H1 (cell line): ENCODE results near the gene GATAD2B. TPM values are rescaled to one million over a fixed set of nuclear protein-coding genes. Genes with fewer than 3 reads are reported as not detected.

ENCODE experiments used
- CTCF ChIA-PET: fragments of 300-600 bp; sonication (Branson Sonifier 250); formaldehyde crosslinking; loops from one replicate; lab custom pipeline; 2021; ENCODE audit not compliant: partially characterized antibody; lab: Charles Lee
- POLR2A ChIA-PET: fragments of 300-600 bp; sonication (Branson Sonifier 250); formaldehyde crosslinking; loops from one replicate; lab custom pipeline; 2021; ENCODE audit warnings: inconsistent platforms; ENCODE audit not compliant: partially characterized antibody; lab: Charles Lee
- DNase-seq, 2 experiments: peaks; one replicate each; pipeline versions ENCODE4 v3.0.0 to v3.0.0-alpha.2; 2010 to 2022; ENCODE audit warnings: low spot score in 2 of 2, low read depth in 1 of 2, mixed read lengths in 1 of 2
- FAIRE-seq: peaks from 2 replicates; lab custom pipeline; 2011; peaks lifted over from hg19 to GRCh38; lab: Jason Lieb, UNC
- H2AFZ ChIP-seq: 2 replicates; pipeline ENCODE4 v1.8.1; 2012; ENCODE audit warnings: low read length, inconsistent platforms
- H2AK5ac ChIP-seq: 2 replicates; pipeline ENCODE4 v1.6.1; 2013; ENCODE audit warnings: low read depth, low read length
- H2BK120ac ChIP-seq: replicated peaks from 2 replicates; pipeline ENCODE3; 2013; ENCODE audit warnings: low read depth, low read length, inconsistent platforms
- H2BK12ac ChIP-seq: 2 replicates; pipeline ENCODE4 v1.6.1; 2013; ENCODE audit warnings: low read depth, low read length
- H2BK15ac ChIP-seq: 2 replicates; pipeline ENCODE4 v1.6.1; 2013; ENCODE audit warnings: low read length
- H2BK20ac ChIP-seq: 2 replicates; pipeline ENCODE4 v1.6.1; 2013; ENCODE audit warnings: low read length
- H2BK5ac ChIP-seq: 2 replicates; pipeline ENCODE4 v1.6.1; 2013; ENCODE audit warnings: low read depth, low read length
- H3K14ac ChIP-seq: 2 replicates; pipeline ENCODE4 v1.6.1; 2013; ENCODE audit warnings: inconsistent platforms; ENCODE audit not compliant: insufficient read length
- H3K18ac ChIP-seq: 2 replicates; pipeline ENCODE4 v1.6.1; 2013; ENCODE audit warnings: low read length; ENCODE audit errors: extremely low read depth
- H3K23ac ChIP-seq: 2 replicates; pipeline ENCODE4 v1.6.1; 2013; ENCODE audit warnings: inconsistent platforms; ENCODE audit not compliant: insufficient read length
- H3K23me2 ChIP-seq: 2 replicates; pipeline ENCODE4 v1.6.1; 2013; ENCODE audit warnings: low read depth, low read length
- H3K27ac ChIP-seq: 2 replicates; pipeline ENCODE4 v1.6.1; 2011; ENCODE audit warnings: low read depth, low read length, inconsistent platforms
- H3K27me3 ChIP-seq, 4 experiments: replicated peaks in 1 of 4; 1 replicate in 1 of 4; 2 replicates in 3 of 4; pipeline versions ENCODE4 v1.6.1 to v1.8.1; 2011 to 2013; ENCODE audit warnings: low read length in 3 of 4, mild to moderate bottlenecking in 3 of 4, inconsistent platforms in 2 of 4, mixed read lengths in 2 of 4, moderate library complexity in 1 of 4; ENCODE audit not compliant: control insufficient read depth in 3 of 4, insufficient read depth in 3 of 4; ENCODE audit errors: extremely low read depth in 1 of 4
- H3K36me3 ChIP-seq, 4 experiments: 2 replicates each; pipeline versions ENCODE4 v1.6.1 to v1.8.1; 2011 to 2013; ENCODE audit warnings: mild to moderate bottlenecking in 4 of 4, low read length in 3 of 4, moderate library complexity in 2 of 4, control low read depth in 1 of 4, inconsistent platforms in 1 of 4; ENCODE audit not compliant: insufficient read depth in 4 of 4, control insufficient read depth in 2 of 4
- H3K4ac ChIP-seq: replicated peaks from 2 replicates; pipeline ENCODE3; 2013; ENCODE audit warnings: low read length, low read depth, mixed read lengths, inconsistent platforms; ENCODE audit not compliant: insufficient read length
- H3K4me1 ChIP-seq, 4 experiments: replicated peaks in 1 of 4; 1 replicate in 1 of 4; 2 replicates in 3 of 4; pipeline versions ENCODE4 v1.6.1 to v1.8.1; 2011 to 2013; ENCODE audit warnings: low read length in 3 of 4, inconsistent platforms in 2 of 4, mixed read lengths in 1 of 4; ENCODE audit not compliant: insufficient read depth in 4 of 4, control insufficient read depth in 3 of 4
- H3K4me2 ChIP-seq, 2 experiments: 2 replicates each; pipeline versions ENCODE4 v1.6.1 to v1.8.1; 2011 to 2013; ENCODE audit warnings: low read depth in 2 of 2, low read length in 2 of 2, control low read depth in 1 of 2, inconsistent platforms in 1 of 2, mild to moderate bottlenecking in 1 of 2; ENCODE audit not compliant: insufficient read depth in 1 of 2
- H3K4me3 ChIP-seq, 4 experiments: fragments of 200-600, 300-600 bp in 1 of 4; sonication (generic), shearing (Covaris generic), sonication (Bioruptor Twin) in 1 of 4; 2 replicates each; pipeline versions ENCODE4 v1.5.1 to v1.8.1; 2011 to 2016; ENCODE audit warnings: low read length in 4 of 4, low read depth in 3 of 4, control low read depth in 2 of 4, inconsistent platforms in 2 of 4, mild to moderate bottlenecking in 2 of 4, mixed read lengths in 1 of 4, moderate library complexity in 1 of 4; ENCODE audit not compliant: insufficient read depth in 2 of 4; ENCODE audit errors: extremely low read depth in 1 of 4
- H3K56ac ChIP-seq: replicated peaks from 2 replicates; pipeline ENCODE3; 2013; ENCODE audit warnings: low read depth, mild to moderate bottlenecking, mixed read lengths, low read length, inconsistent platforms; ENCODE audit not compliant: insufficient read length
- H3K79me1 ChIP-seq: 2 replicates; pipeline ENCODE4 v1.6.1; 2013; ENCODE audit warnings: low read depth, low read length, control low read depth
- H3K79me2 ChIP-seq, 2 experiments: 2 replicates each; pipeline versions ENCODE4 v1.6.1 to v1.8.1; 2012 to 2013; ENCODE audit warnings: low read length in 2 of 2, mild to moderate bottlenecking in 2 of 2, inconsistent platforms in 1 of 2; ENCODE audit not compliant: insufficient read depth in 2 of 2, control insufficient read depth in 1 of 2
- H3K9ac ChIP-seq, 4 experiments: replicated peaks in 1 of 4; 1 replicate in 1 of 4; 2 replicates in 3 of 4; pipeline versions ENCODE4 v1.6.1 to v1.8.1; 2011 to 2013; ENCODE audit warnings: low read depth in 3 of 4, low read length in 3 of 4, control low read depth in 2 of 4, mild to moderate bottlenecking in 2 of 4, moderate library complexity in 2 of 4, inconsistent platforms in 1 of 4; ENCODE audit errors: extremely low read depth in 1 of 4
- H3K9me3 ChIP-seq, 2 experiments: 2 replicates each; pipeline versions ENCODE4 v1.6.1 to v1.8.1; 2012 to 2013; ENCODE audit warnings: mild to moderate bottlenecking in 2 of 2, moderate library complexity in 2 of 2, control low read depth in 1 of 2, inconsistent platforms in 1 of 2, low read depth in 1 of 2, low read length in 1 of 2, mixed read lengths in 1 of 2; ENCODE audit not compliant: insufficient read depth in 2 of 2
- H4K20me1 ChIP-seq, 2 experiments: replicated peaks in 1 of 2; 2 replicates each; pipeline versions ENCODE3 to v1.8.1; 2011 to 2013; ENCODE audit warnings: inconsistent platforms in 2 of 2, low read length in 2 of 2, mild to moderate bottlenecking in 1 of 2; ENCODE audit not compliant: insufficient read depth in 2 of 2, control insufficient read depth in 1 of 2
- H4K5ac ChIP-seq: 2 replicates; pipeline ENCODE4 v1.6.1; 2013; ENCODE audit warnings: low read length, low read depth, mixed read lengths, inconsistent platforms; ENCODE audit not compliant: insufficient read length
- H4K8ac ChIP-seq: 2 replicates; pipeline ENCODE4 v1.8.0; 2013; ENCODE audit warnings: mild to moderate bottlenecking, moderate library complexity, low read length, inconsistent platforms; ENCODE audit not compliant: insufficient read depth; ENCODE audit errors: extremely low read depth
- H4K91ac ChIP-seq: replicated peaks from 2 replicates; pipeline ENCODE3; 2013; ENCODE audit warnings: low read length, mixed read lengths, inconsistent platforms; ENCODE audit not compliant: insufficient read length
- EZH2 ChIP-seq: fragments of 200-600 bp; sonication (generic); IDR thresholded peaks from 2 replicates; pipeline ENCODE4 v1.7.1; 2012; ENCODE audit warnings: low read depth, mild to moderate bottlenecking, moderate library complexity, low read length, inconsistent platforms; ENCODE audit not compliant: severe bottlenecking
- HDAC6 ChIP-seq: IDR thresholded peaks from one replicate; pipeline ENCODE4 v1.7.1; 2012; ENCODE audit warnings: low read depth, mild to moderate bottlenecking, inconsistent platforms, low read length, moderate library complexity
- RNF2 ChIP-seq: fragments of 200-900, 300-1000 bp; sonication (generic); IDR thresholded peaks from 2 replicates; pipeline ENCODE4 v1.7.1; 2016; ENCODE audit warnings: borderline replicate concordance, low read depth, mild to moderate bottlenecking, antibody characterized with exemption, low read length; ENCODE audit not compliant: poor library complexity, severe bottlenecking; ENCODE audit errors: missing control alignments
- RXRA ChIP-seq: IDR thresholded peaks from 2 replicates; pipeline ENCODE4 v1.6.1; 2011; ENCODE audit warnings: low read depth, mild to moderate bottlenecking, low read length, moderate library complexity; ENCODE audit not compliant: insufficient read depth
- SIN3A ChIP-seq, 2 experiments: IDR thresholded peaks in 1 of 2; conservative IDR thresholded peaks in 1 of 2; 2 replicates each; pipeline ENCODE4 v1.6.1; 2011 to 2012; ENCODE audit warnings: low read length in 2 of 2, improper control_type of control experiment in 1 of 2, low read depth in 1 of 2, mild to moderate bottlenecking in 1 of 2
- WGBS, 2 experiments: shearing (Covaris generic) in 1 of 2; methylation state at CpG; one replicate each; pipeline versions ENCODE4 v1.1.6 to v1.1.7; 2013 to 2015; ENCODE audit warnings: low lambda C conversion rate in 2 of 2, mixed read lengths in 2 of 2, inconsistent platforms in 1 of 2, low coverage in 1 of 2, missing lambda C conversion rate in 1 of 2; ENCODE audit not compliant: insufficient replicate concordance in 2 of 2, insufficient coverage in 1 of 2, insufficient read length in 1 of 2; ENCODE audit errors: extremely low coverage in 1 of 2, missing lambda C conversion rate in 1 of 2; 5-methylcytosine and 5-hydroxymethylcytosine counted together
- polyA plus RNA-seq, 7 experiments: library from polyadenylated mRNA; depleted of rRNA in 3 of 7; stranded (reverse) in 5 of 7; unstranded in 2 of 7; fragments of >200 nt in 5 of 7; fragments of 200-250 nt in 2 of 7; gene quantifications; 1 replicate in 5 of 7; 2 replicates in 1 of 7; 4 replicates in 1 of 7; pipeline versions ENCODE4 v1.2.1 to v1.2.3, GENCODE V29; 2011 to 2013; ENCODE audit warnings: missing spikeins in 2 of 7, mixed read lengths in 2 of 7
- total RNA-seq: library from RNA; stranded (reverse); fragmentation: NEBNext Ultra II Directional; extraction: Animal tissue kit (Norgen Biotek cat#: 25700); gene quantifications from 2 replicates; pipeline ENCODE4 v1.2.1, GENCODE V29; 2021
- TF ChIP-seq, protein P1 (sequence below): IDR thresholded peaks from 2 replicates; pipeline ENCODE4 v1.6.1; 2011; ENCODE audit warnings: low read length, improper control_type of control experiment

The GATAD2B gene
- total and polyA plus RNA-seq, 2 of the 8 experiments (the other 6 are each of a cell fraction or from before 2014, with no cell fraction given) = 8.4 to 39.1 TPM

DNA sequence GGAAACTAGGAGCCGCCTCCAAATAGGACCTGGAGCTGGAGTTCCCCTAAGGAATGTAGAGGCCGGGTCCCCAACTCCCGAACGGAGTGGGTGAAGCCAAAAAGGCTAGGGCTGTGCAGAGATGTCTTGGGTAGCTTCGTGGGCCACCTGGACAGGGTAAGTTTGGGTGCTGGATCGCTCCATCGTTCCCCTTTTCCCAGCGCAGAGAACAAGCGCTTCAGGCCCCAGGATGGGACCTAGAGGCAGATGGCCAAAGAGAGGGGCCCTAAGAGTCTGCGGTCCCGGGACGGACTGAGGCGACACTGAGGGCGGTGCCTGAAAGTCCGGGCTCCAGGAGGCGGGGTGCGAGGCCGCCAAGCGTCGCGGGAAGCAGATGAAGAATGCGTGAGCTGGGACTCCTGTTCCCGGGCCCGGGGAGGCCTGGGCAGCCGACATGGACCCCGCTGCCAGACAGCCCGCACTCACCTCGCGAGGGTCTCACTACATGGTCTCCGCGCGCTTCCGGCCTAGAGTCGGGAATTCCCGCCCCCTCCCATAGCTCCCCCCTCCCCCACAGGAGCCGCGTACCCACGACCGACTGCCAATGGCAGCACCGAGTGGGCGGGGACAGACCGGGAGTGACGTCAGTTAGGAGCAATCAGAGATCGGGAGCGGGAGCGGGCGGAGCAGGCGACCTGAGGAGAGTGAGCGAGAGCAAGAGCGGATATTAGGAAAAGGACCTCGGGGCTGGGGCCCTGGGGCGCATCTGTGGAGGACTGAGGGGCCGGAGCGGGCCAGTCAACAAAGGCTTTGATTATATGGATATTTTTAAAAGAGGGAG, 40.5 kb upstream of the GATAD2B start, which contains the start of gene SLC39A1:
Gene SLC39A1 (minus strand): TSS at position 508 of the 820 bp plus-strand sequence. CDS start 822 bp downstream, outside the sequence.
- Histone ChIP-seq H3K4ac (peak within 1 kb of the TSS; percentile 76), H3K9ac (peak within 1 kb of the TSS; percentile 81 to 94 (median 83)), H3K4me3 (peak within 1 kb of the TSS; percentile 53 to 89 (median 84)), H4K20me1 (peaks cover 2% of the 10 kb centered on the region in 2 experiments), H4K8ac (peak within 1 kb of the TSS; percentile 88), H2AK5ac (peak within 1 kb of the TSS; percentile 41; the same call in 1 of the 2 replicates), H2BK20ac (no peak within 1 kb of the TSS), H3K18ac (peak within 1 kb of the TSS; percentile 94), H2BK5ac (peak within 1 kb of the TSS; percentile 91), H3K23ac (no peak within 1 kb of the TSS), H2BK120ac (peak within 1 kb of the TSS; percentile 6), H4K5ac (peak within 1 kb of the TSS; percentile 70), H3K4me1 (peaks cover 7 to 17% (median 12%) of the 10 kb centered on the region in 4 experiments), H2BK12ac (peak within 1 kb of the TSS; percentile 91), H3K56ac (peak within 1 kb of the TSS; percentile 79), H2AFZ (no peak within 1 kb of the TSS), H4K91ac (peak within 1 kb of the TSS; percentile 87), H3K23me2 (peaks cover 25% of the 10 kb centered on the region), H3K36me3 (peaks cover 11 to 26% (median 19%) of the 10 kb centered on the region in 4 experiments), H2BK15ac (peak within 1 kb of the TSS; percentile 62; the same call in 1 of the 2 replicates), H3K9me3 (no peaks in the 10 kb centered on the region), H3K79me2 (peaks cover 15 to 35% of the 10 kb centered on the region in 2 experiments), H3K27me3 (no peaks in the 10 kb centered on the region), H3K27ac (peak within 1 kb of the TSS; percentile 89), H3K4me2 (peak within 1 kb of the TSS; percentile 95 to 98), H3K79me1 (peaks cover 9% of the 10 kb centered on the region), H3K14ac (no peak within 1 kb of the TSS)
- WGBS, 2 experiments = 1% methylated on average over 37 of the region's 54 CpGs; no CpG with 5 or more reads in 1 of the 2 experiments
- FAIRE-seq (no peak), DNase-seq (peak; percentile 98 to 99)
- POLR2A ChIA-PET = interaction anchor here (0.9 to 15.7 kb wide), 23 partner anchors 7 to 329 kb away, joined by 3 to 454 read pairs (median 5); partner anchors contain the start of genes CHTOP, DENND4B, GATAD2B and JTB
- CTCF ChIA-PET = interaction anchor here (1.0 to 2.8 kb wide), 7 partner anchors 10 to 29 kb away, joined by 3 to 19 read pairs (median 3); partner anchors contain the start of genes JTB and RAB13
- TF ChIP-seq EZH2 = no peak
- no peak for TF ChIP-seq RNF2
- TF ChIP-seq HDAC6 = no peak
- TF ChIP-seq, protein P1, sequence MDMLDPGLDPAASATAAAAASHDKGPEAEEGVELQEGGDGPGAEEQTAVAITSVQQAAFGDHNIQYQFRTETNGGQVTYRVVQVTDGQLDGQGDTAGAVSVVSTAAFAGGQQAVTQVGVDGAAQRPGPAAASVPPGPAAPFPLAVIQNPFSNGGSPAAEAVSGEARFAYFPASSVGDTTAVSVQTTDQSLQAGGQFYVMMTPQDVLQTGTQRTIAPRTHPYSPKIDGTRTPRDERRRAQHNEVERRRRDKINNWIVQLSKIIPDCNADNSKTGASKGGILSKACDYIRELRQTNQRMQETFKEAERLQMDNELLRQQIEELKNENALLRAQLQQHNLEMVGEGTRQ = no peak
- 0 out of 4 replicates have a peak, but pooled peaks of 1 of the 2 experiments have one; percentile 24 for TF ChIP-seq SIN3A (conservative IDR thresholded peaks at IDR 0.05 in 1 of 2, IDR thresholded peaks at IDR 0.05 in 1 of 2; ENCODE audit: low read depth in 1 of 2, low read length in 2 of 2)
- no peak for TF ChIP-seq RXRA
